Smooth muscle cell (in vitro differentiated cells): ENCODE measurements around the gene UCKL1. TPM values are rescaled to one million over a fixed set of nuclear protein-coding genes. Genes with fewer than 3 reads are reported as not detected.

Source experiments
- DNase-seq: peaks from one replicate; lab custom pipeline; 2025; ENCODE audit not compliant: unreplicated experiment; lab: John Stamatoyannopoulos, UW
- H2AFZ ChIP-seq: fragments of 200-600 bp; sonication (generic); 2 replicates; pipeline ENCODE4 v1.6.0; 2016; ENCODE audit warnings: antibody characterized with exemption, low read depth, mild to moderate bottlenecking
- H3F3A ChIP-seq: fragments of 200-600 bp; sonication (generic); 2 replicates; pipeline ENCODE4 v1.6.0; 2017; ENCODE audit warnings: antibody characterized with exemption, low read depth
- H3K27ac ChIP-seq: fragments of 200-600 bp; sonication (generic); 2 replicates; pipeline ENCODE4 v1.5.1; 2016; ENCODE audit warnings: low read depth, mild to moderate bottlenecking
- H3K27me3 ChIP-seq: fragments of 200-600 bp; sonication (generic); 2 replicates; pipeline ENCODE4 v1.6.1; 2016; ENCODE audit warnings: low read depth, mild to moderate bottlenecking
- H3K36me3 ChIP-seq: fragments of 200-600 bp; sonication (generic); 2 replicates; pipeline ENCODE4 v1.5.1; 2016; ENCODE audit warnings: low read depth
- H3K4me1 ChIP-seq: fragments of 200-600 bp; sonication (generic); 2 replicates; pipeline ENCODE4 v1.5.1; 2016; ENCODE audit warnings: low read depth
- H3K4me2 ChIP-seq: fragments of 200-600 bp; sonication (generic); 2 replicates; pipeline ENCODE4 v1.6.0; 2016; ENCODE audit warnings: mild to moderate bottlenecking
- H3K4me3 ChIP-seq: fragments of 200-600 bp; sonication (generic); 2 replicates; pipeline ENCODE4 v1.5.1; 2016; ENCODE audit warnings: mild to moderate bottlenecking
- H3K79me2 ChIP-seq: fragments of 200-600 bp; sonication (generic); 2 replicates; pipeline ENCODE4 v1.6.0; 2016; ENCODE audit warnings: low read depth, mild to moderate bottlenecking
- H3K9ac ChIP-seq: fragments of 200-600 bp; sonication (generic); 2 replicates; pipeline ENCODE4 v1.6.0; 2016; ENCODE audit warnings: low read depth
- H3K9me3 ChIP-seq: fragments of 200-600 bp; sonication (generic); replicated peaks from 2 replicates; pipeline ENCODE4 v1.5.1; 2016; ENCODE audit warnings: low read depth
- H4K20me1 ChIP-seq: fragments of 200-600 bp; sonication (generic); 2 replicates; pipeline ENCODE4 v1.6.0; 2016; ENCODE audit warnings: low read depth
- WGBS: methylation state at CpG from one replicate; pipeline ENCODE4 v1.1.7; 2016; ENCODE audit warnings: low lambda C conversion rate; 5-methylcytosine and 5-hydroxymethylcytosine counted together
- polyA plus RNA-seq: library from polyadenylated mRNA; unstranded; fragments of >200 nt; fragmentation: Nextera tagmentation; extraction: Ambion mirVana; gene quantifications from 2 replicates; pipeline ENCODE4 v1.2.1, GENCODE V29; 2016
- total RNA-seq: library from RNA; depleted of rRNA; stranded (reverse); fragments of >200 nt; gene quantifications from 2 replicates; pipeline ENCODE4 v1.2.3, GENCODE V29; 2014
- TF ChIP-seq, protein P1 (sequence below): fragments of 200-600 bp; sonication (generic); IDR thresholded peaks from 2 replicates; pipeline ENCODE4 v1.5.1; 2017; ENCODE audit warnings: borderline replicate concordance, mild to moderate bottlenecking, antibody characterized with exemption; ENCODE audit not compliant: insufficient read depth, poor library complexity, severe bottlenecking

Gene UCKL1
- total and polyA plus RNA-seq, 2 experiments from 2014 or later = 17.2 to 22.6 TPM

DNA sequence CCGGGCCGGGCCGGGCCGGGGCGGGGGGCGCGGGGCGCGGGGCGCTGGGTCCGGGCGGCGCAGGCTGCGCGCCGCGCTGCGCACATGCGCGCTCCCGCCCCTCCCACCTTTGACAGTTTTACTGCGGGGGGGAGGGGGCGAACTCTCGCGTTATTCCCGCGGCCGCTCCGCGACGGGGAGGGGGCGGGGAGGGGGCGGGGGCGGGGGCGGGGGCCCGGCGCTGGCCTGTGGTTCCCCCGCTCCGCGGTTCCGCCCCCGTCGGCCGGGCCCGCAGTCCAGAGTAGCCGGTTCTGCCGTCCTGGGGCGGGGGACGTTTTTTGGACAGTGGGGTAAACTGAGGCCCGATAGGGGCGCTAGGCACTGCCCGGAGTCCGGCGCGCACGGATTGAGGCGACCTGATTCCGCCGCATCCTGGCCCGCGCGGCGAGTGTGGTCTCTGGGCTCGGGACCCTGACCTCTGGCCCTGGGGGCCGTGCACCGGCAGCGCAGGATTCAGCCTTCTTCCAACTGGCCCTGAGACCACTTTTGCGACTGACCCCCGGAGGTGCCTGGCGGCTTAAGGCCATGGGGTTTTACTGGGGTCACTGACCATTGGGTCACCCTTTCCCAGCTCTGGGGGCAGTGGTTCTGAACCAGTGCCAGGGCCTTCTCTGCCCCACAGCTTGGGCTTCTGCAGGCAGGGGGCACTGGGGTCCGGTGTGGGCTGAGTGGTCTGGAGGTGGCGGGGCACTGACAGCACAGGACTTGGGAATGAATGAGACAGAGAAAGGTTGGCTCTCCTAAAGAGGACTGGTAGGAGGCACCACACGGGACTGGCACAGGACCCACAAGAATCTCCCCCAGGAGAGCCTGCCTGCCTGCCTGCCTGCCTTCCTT, 13.9 kb upstream of the UCKL1 start, which contains the start of gene ZNF512B:
ZNF512B (minus strand) TSS at position 93 of the 876 bp plus-strand sequence. CDS start 1,980 bp downstream, outside the sequence.
- Histone ChIP-seq H3K27me3 (no peaks in the 10 kb centered on the region), H3K36me3 (no peaks in the 10 kb centered on the region), H3K4me1 (peaks cover 12% of the 10 kb centered on the region), H3F3A (no peaks in the 10 kb centered on the region), H3K79me2 (peaks cover 3% of the 10 kb centered on the region), H3K27ac (no peak within 1 kb of the TSS), H3K4me2 (peak within 1 kb of the TSS; percentile 98), H4K20me1 (no peaks in the 10 kb centered on the region), H3K4me3 (peak within 1 kb of the TSS; percentile 65), H3K9ac (peak within 1 kb of the TSS; percentile 71), H2AFZ (no peak within 1 kb of the TSS), H3K9me3 (no peaks in the 10 kb centered on the region)
- WGBS = 8% methylated on average over 43 of the region's 73 CpGs
- TF ChIP-seq, protein P1, sequence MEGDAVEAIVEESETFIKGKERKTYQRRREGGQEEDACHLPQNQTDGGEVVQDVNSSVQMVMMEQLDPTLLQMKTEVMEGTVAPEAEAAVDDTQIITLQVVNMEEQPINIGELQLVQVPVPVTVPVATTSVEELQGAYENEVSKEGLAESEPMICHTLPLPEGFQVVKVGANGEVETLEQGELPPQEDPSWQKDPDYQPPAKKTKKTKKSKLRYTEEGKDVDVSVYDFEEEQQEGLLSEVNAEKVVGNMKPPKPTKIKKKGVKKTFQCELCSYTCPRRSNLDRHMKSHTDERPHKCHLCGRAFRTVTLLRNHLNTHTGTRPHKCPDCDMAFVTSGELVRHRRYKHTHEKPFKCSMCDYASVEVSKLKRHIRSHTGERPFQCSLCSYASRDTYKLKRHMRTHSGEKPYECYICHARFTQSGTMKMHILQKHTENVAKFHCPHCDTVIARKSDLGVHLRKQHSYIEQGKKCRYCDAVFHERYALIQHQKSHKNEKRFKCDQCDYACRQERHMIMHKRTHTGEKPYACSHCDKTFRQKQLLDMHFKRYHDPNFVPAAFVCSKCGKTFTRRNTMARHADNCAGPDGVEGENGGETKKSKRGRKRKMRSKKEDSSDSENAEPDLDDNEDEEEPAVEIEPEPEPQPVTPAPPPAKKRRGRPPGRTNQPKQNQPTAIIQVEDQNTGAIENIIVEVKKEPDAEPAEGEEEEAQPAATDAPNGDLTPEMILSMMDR = no peak
- DNase-seq = no peak

DNA sequence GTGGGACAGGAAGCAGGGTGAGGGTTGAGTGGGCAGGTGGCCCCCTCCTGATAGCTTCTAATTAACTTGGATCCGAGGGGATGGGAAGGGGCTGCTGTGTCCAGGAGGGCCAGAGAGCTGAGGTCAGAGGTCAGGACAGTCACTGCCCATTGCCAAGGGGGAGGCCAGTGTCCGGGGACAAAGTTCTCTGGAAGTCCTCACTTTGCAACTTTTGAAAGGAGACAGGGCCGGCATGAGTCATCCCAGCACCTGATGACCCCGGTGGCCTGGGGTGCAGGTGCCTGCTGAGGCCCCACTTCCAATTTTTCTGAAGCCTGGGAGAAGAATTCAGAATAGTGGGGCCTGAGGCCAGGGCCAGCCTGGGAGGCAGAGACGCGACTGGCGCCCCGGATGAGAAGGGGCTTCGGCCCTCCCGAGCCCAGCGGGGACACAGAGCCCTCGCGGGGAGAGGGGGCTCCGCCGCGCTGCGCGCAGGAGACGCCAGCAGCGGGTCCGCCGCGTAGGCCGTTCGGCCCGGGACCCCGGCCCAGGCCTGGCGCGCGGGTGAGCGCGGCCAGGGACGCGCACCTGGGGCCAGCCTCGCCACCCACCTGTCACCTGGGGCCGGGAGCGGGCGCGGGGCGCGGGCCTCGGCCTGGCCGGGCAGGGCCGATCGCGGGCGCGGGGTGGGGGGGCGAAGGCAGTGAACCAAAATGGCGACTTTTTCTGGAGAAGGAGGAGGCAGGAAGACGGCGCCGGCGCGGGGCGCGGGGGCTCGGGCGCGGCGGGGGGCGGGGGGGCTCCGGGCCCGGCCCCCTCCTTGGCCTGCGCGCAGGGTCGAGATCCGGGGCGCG, 12.9 kb upstream of the UCKL1 start:
- H3K4me3 ChIP-seq = peak overlapping the region; percentile 65
- peak overlapping the region; percentile 71 for H3K9ac ChIP-seq
- H4K20me1 ChIP-seq = no peaks in the 10 kb centered on the region
- TF ChIP-seq, protein P1 = no peak
- H3K79me2 ChIP-seq = peaks cover 3% of the 10 kb centered on the region
- no peaks in the 10 kb centered on the region for H3K36me3 ChIP-seq
- H2AFZ ChIP-seq = no peak overlapping the region
- H3K27ac ChIP-seq = no peak overlapping the region
- WGBS = 5% methylated on average over 33 of the region's 70 CpGs
- no peaks in the 10 kb centered on the region for H3K27me3 ChIP-seq
- peaks cover 12% of the 10 kb centered on the region for H3K4me1 ChIP-seq
- no peaks in the 10 kb centered on the region for H3F3A ChIP-seq
- peak overlapping the region; percentile 98 for H3K4me2 ChIP-seq
- no peaks in the 10 kb centered on the region for H3K9me3 ChIP-seq
- no peak for DNase-seq

DNA sequence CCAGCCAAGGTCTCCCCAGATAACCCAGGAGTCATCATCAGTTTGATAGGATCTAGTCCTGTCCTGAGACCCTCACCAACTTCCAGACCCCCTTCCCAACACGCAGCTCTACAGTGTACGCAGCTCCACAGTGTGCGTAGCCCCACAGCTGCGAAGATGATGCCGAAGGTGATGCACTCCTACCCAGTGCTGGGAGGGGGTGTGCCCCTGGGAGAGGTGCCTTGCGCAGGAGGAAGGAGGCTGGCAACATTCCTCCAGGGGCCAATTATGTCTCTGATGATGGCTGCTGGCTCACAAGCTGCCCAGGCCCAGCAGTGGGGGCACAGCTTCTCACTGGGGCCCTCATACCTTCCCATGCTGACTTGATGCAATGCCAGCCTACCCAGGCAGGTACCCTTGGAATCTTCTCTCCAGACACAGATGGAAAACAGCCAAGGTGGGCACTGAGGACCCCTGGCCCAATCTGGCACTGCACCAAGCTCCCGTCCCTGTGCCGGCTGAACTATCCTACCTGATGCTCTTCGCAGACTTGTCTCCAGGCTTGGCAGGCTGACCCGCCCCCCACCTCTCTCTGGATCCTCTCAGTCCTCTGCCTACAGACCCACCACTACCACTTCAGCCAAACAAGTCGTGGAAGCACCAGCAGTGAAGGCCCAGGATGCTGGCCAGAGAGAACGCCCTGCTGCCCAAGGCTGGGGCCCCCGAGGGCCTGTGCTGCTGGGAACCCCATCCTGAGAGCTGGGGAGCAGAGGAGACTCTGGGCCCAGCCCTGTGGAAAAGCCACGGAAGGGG, 12.1 kb upstream of the UCKL1 start:
- H3K79me2 ChIP-seq = peaks cover 3% of the 10 kb centered on the region
- H2AFZ ChIP-seq = no peak overlapping the region
- TF ChIP-seq, protein P1 = no peak
- H3K9ac ChIP-seq = no peak overlapping the region
- no peaks in the 10 kb centered on the region for H3K27me3 ChIP-seq
- no peaks in the 10 kb centered on the region for H3K9me3 ChIP-seq
- H3K4me2 ChIP-seq = peak overlapping the region; percentile 98
- H3F3A ChIP-seq = no peaks in the 10 kb centered on the region
- no peak overlapping the region for H3K27ac ChIP-seq
- 91% methylated on average over 14 of the region's 14 CpGs for WGBS
- peaks cover 12% of the 10 kb centered on the region for H3K4me1 ChIP-seq
- no peaks in the 10 kb centered on the region for H3K36me3 ChIP-seq
- DNase-seq = no peak
- peak overlapping the region; percentile 65 for H3K4me3 ChIP-seq
- no peaks in the 10 kb centered on the region for H4K20me1 ChIP-seq
